Right ventricle myocardium superior (tissue), 1 donor: ENCODE results near the gene LAMC2. TPM values are rescaled to one million over a fixed set of nuclear protein-coding genes. Genes with fewer than 3 reads are reported as not detected.
"Not testable (repeated sequence)": the region's sequence is repeated elsewhere in the genome, so short reads cannot be mapped to it uniquely, and the experiment has no call there.

ENCODE experiments used
- ATAC-seq: fragments of 200-7000 bp; cut with Tn5 transposase; one replicate; pipeline ENCODE4 v1.9.1; 2020; ENCODE audit warnings: mild to moderate bottlenecking; ENCODE audit not compliant: poor library complexity
- DNase-seq: peaks from one replicate; pipeline ENCODE4 v3.0.0-alpha.2; 2020
- intact Hi-C: fragments of 100-400 bp; cut with DNase I; formaldehyde crosslinking; loops from one replicate; pipeline ENCODE4 v1.11.2; 2022
- long read RNA-seq: library from polyadenylated mRNA; unstranded; transcript quantifications from one replicate; pipeline ENCODE4 v2.0.0, GENCODE V29; 2021
- total RNA-seq: library from RNA; stranded (reverse); fragmentation: NEBNext Ultra II Directional; extraction: Animal tissue kit (Norgen Biotek cat#: 25700); gene quantifications from one replicate; pipeline ENCODE4 v1.2.1, GENCODE V29; 2021
- donor health status: DM: no; HTN: yes; CAD: no; lungs with severe emphysema.

LAMC2 gene
- total RNA-seq, result 4.0 TPM
- long read RNA-seq, partial matches to known transcripts, result 2 of 6 reads
- long read RNA-seq, other reads (novel, unspliced or antisense), result 4 of 6 reads

- no peak for DNase-seq
- peak; percentile 78 for ATAC-seq
- intact Hi-C loops, result no loop called here
These were observed at the start of gene LAMC2 for GRCh38 chr1:183185941-183186490. LAMC2 (plus strand) TSS chr1:183186264; CDS start chr1:183186353, 89 bp downstream.

GRCh38 chr1:183137782-183138181 lies 48.3 kb upstream of the LAMC2 start:
- intact Hi-C loops, result loop anchor here (10.0 kb wide), 1 partner anchor 273 kb away; no protein-coding TSS in a partner anchor
- ATAC-seq (peak; percentile 27), DNase-seq (no peak)

GRCh38 chr1:183138301-183138700 lies 47.8 kb upstream of the LAMC2 start:
- intact Hi-C loops, result loop anchor here (10.0 kb wide), 1 partner anchor 274 kb away; no protein-coding TSS in a partner anchor
- ATAC-seq (no peak), DNase-seq (no peak)

GRCh38 chr1:183139281-183139942 lies 46.7 kb upstream of the LAMC2 start:
- ATAC-seq (no peak), DNase-seq (no peak)
- intact Hi-C loops, result loop anchor here (10.0 kb wide), 1 partner anchor 275 kb away; no protein-coding TSS in a partner anchor

- no peak for ATAC-seq
These were observed 45.4 kb upstream of the LAMC2 start for GRCh38 chr1:183140633-183141032.

GRCh38 chr1:183142171-183142570 lies 43.9 kb upstream of the LAMC2 start:
- intact Hi-C loops, result no loop called here
- ATAC-seq (no peak), DNase-seq (no peak)

More at GRCh38 chr1:183140633-183141032, 45.4 kb upstream of the LAMC2 start:
- intact Hi-C loops, result no loop called here
- no peak for DNase-seq

- DNase-seq, result no peak
- intact Hi-C loops, result no loop called here
- peak; percentile 36 for ATAC-seq
These were observed 42.3 kb upstream of the LAMC2 start for GRCh38 chr1:183143576-183144315.

- ATAC-seq, result no peak
- no peak for DNase-seq
- intact Hi-C loops, result no loop called here
These were observed 41.3 kb upstream of the LAMC2 start for GRCh38 chr1:183144752-183145151.

- ATAC-seq (no peak), DNase-seq (no peak)
- intact Hi-C loops, result no loop called here
These were observed 38.3 kb upstream of the LAMC2 start for GRCh38 chr1:183147735-183148134.

- no peak for DNase-seq
- peak; percentile 61 for ATAC-seq
- intact Hi-C loops, result no loop called here
These were observed 37.5 kb upstream of the LAMC2 start for GRCh38 chr1:183148599-183148998.

GRCh38 chr1:183149273-183149672 lies 36.8 kb upstream of the LAMC2 start:
- no peak for DNase-seq
- ATAC-seq, result no peak
- intact Hi-C loops, result no loop called here

GRCh38 chr1:183150032-183150431 lies 36.0 kb upstream of the LAMC2 start:
- intact Hi-C loops, DNase-seq, ATAC-seq: not testable (repeated sequence)

- intact Hi-C loops, result no loop called here
- ATAC-seq, result no peak
- no peak for DNase-seq
These were observed 35.6 kb upstream of the LAMC2 start for GRCh38 chr1:183150445-183150844.

GRCh38 chr1:183152180-183152579 lies 33.9 kb upstream of the LAMC2 start:
- intact Hi-C loops, result no loop called here
- no peak for DNase-seq
- ATAC-seq, result no peak

- intact Hi-C loops, result no loop called here
- DNase-seq (no peak), ATAC-seq (no peak)
These were observed 30.1 kb upstream of the LAMC2 start for GRCh38 chr1:183155939-183156338.

GRCh38 chr1:183159960-183160359 lies 26.1 kb upstream of the LAMC2 start:
- ATAC-seq, result no peak
- no peak for DNase-seq
- intact Hi-C loops, result no loop called here

GRCh38 chr1:183161391-183161790 lies 24.7 kb upstream of the LAMC2 start:
- intact Hi-C loops, result no loop called here

GRCh38 chr1:183163316-183163715 lies 22.7 kb upstream of the LAMC2 start:
- no peak for ATAC-seq
- intact Hi-C loops, result no loop called here
- no peak for DNase-seq

More at GRCh38 chr1:183161391-183161790, 24.7 kb upstream of the LAMC2 start:
- no peak for ATAC-seq
- no peak for DNase-seq

- ATAC-seq (no peak), DNase-seq (no peak)
- intact Hi-C loops, result no loop called here
These were observed 21.7 kb upstream of the LAMC2 start for GRCh38 chr1:183164340-183164739.

- no peak for ATAC-seq
These were observed 21.1 kb upstream of the LAMC2 start for GRCh38 chr1:183164963-183165362.

More at GRCh38 chr1:183164963-183165362, 21.1 kb upstream of the LAMC2 start:
- intact Hi-C loops, result no loop called here
- no peak for DNase-seq
